GM12878 (cell line): ENCODE data around the gene ATP1B1. TPM values are rescaled to one million over a fixed set of nuclear protein-coding genes. Genes with fewer than 3 reads are reported as not detected.

Source experiments
- ATAC-seq: fragments of 200-7000 bp; cut with Tn5 transposase; 3 replicates; pipeline ENCODE4 v1.9.1; 2020; ENCODE audit warnings: mild to moderate bottlenecking, moderate library complexity
- BruUV-seq: library from RNA; stranded (reverse); fragments of 400-500 nt; replicated peaks from 2 replicates; lab custom pipeline; 2021; lab: Mats Ljungman, UMichigan
- CTCF ChIA-PET: fragments of 300-600 bp; sonication (Branson Sonifier 250); formaldehyde crosslinking; extraction: SDS; loops from one replicate; lab custom pipeline; 2021; ENCODE audit warnings: inconsistent platforms; lab: Yijun Ruan, JAX
- POLR2A ChIA-PET: fragments of 350-600 bp; formaldehyde crosslinking; extraction: SDS; loops from one replicate; lab custom pipeline; 2021; ENCODE audit warnings: inconsistent platforms; lab: Charles Lee
- RAD21 ChIA-PET: fragments of 300-600 bp; sonication (Branson Sonifier 250); formaldehyde crosslinking; loops from one replicate; lab custom pipeline; 2023; ENCODE audit warnings: antibody characterized with exemption; ENCODE audit not compliant: unreplicated experiment; lab: Charles Lee
- SMC1A ChIA-PET: fragments of 300-600 bp; sonication (Branson Sonifier 250); formaldehyde crosslinking; loops from one replicate; lab custom pipeline; 2023; ENCODE audit not compliant: unreplicated experiment, uncharacterized antibody; lab: Charles Lee
- DNase-seq: peaks from one replicate; pipeline ENCODE4 v3.0.0-alpha.2; 2011; ENCODE audit warnings: low read depth, low spot score
- FAIRE-seq: peaks from 3 replicates; lab custom pipeline; 2011; peaks lifted over from hg19 to GRCh38; lab: Jason Lieb, UNC
- H2AFZ ChIP-seq: 2 replicates; pipeline ENCODE4 v1.6.0; 2011; ENCODE audit warnings: low read depth, low read length, control low read depth; ENCODE audit not compliant: control insufficient read depth
- H3K27ac ChIP-seq: 2 replicates; pipeline ENCODE4 v1.5.1; 2011; ENCODE audit warnings: control low read depth; ENCODE audit not compliant: control insufficient read depth, insufficient read depth
- H3K27me3 ChIP-seq, 2 experiments: replicated peaks in 1 of 2; 2 replicates each; pipeline versions ENCODE4 v1.6.0 to v1.6.1; 2011; ENCODE audit warnings: low read length in 1 of 2; ENCODE audit not compliant: control insufficient read depth in 2 of 2, insufficient read depth in 2 of 2
- H3K36me3 ChIP-seq, 2 experiments: 2 replicates each; pipeline ENCODE4 v1.5.1; 2011; ENCODE audit warnings: low read length in 1 of 2; ENCODE audit not compliant: control insufficient read depth in 2 of 2, insufficient read depth in 2 of 2
- H3K4me1 ChIP-seq: 2 replicates; pipeline ENCODE4 v1.6.1; 2011; ENCODE audit warnings: mild to moderate bottlenecking, low read length, moderate library complexity, mixed read lengths; ENCODE audit not compliant: control insufficient read depth, insufficient read depth
- H3K4me2 ChIP-seq: 2 replicates; pipeline ENCODE4 v1.6.0; 2011; ENCODE audit warnings: control low read depth; ENCODE audit not compliant: control insufficient read depth, insufficient read depth
- H3K4me3 ChIP-seq: fragments of 200-600 bp; sonication (generic); 2 replicates; pipeline ENCODE4 v1.5.1; 2016
- H3K79me2 ChIP-seq: 2 replicates; pipeline ENCODE4 v1.6.0; 2011; ENCODE audit warnings: low read length; ENCODE audit not compliant: control insufficient read depth, insufficient read depth
- H3K9ac ChIP-seq: 2 replicates; pipeline ENCODE4 v1.8.0; 2011; ENCODE audit warnings: low read length, control low read depth, mixed read lengths; ENCODE audit not compliant: control insufficient read depth, insufficient read depth
- H3K9me3 ChIP-seq: replicated peaks from 3 replicates; pipeline ENCODE4 v1.5.1; 2011; ENCODE audit warnings: mild to moderate bottlenecking, low read length; ENCODE audit not compliant: control insufficient read depth, insufficient read depth
- H4K20me1 ChIP-seq: 2 replicates; pipeline ENCODE4 v1.6.0; 2011; ENCODE audit not compliant: control insufficient read depth, insufficient read depth
- BACH1 ChIP-seq: fragments of 450-650 bp; IDR thresholded peaks from 2 replicates; pipeline ENCODE4 v1.6.1; 2017; ENCODE audit warnings: mild to moderate bottlenecking, borderline replicate concordance
- CBX3 ChIP-seq: fragments of 200-600 bp; sonication (generic); IDR thresholded peaks from 2 replicates; pipeline ENCODE4 v1.6.1; 2016; ENCODE audit warnings: low read depth, borderline replicate concordance
- EED ChIP-seq: sonication (generic); IDR thresholded peaks from 2 replicates; pipeline ENCODE4 v1.6.1; 2016; ENCODE audit warnings: antibody characterized with exemption, low read depth
- ESRRA ChIP-seq: IDR thresholded peaks from 2 replicates; pipeline ENCODE4 v1.6.1; 2012; ENCODE audit warnings: mild to moderate bottlenecking, low read length, improper control_type of control experiment
- FOS ChIP-seq: IDR thresholded peaks from 3 replicates; pipeline ENCODE4 v1.6.1; 2011; ENCODE audit warnings: borderline replicate concordance; ENCODE audit not compliant: insufficient read length; ENCODE audit errors: extremely low read depth
- HDGF ChIP-seq: fragments of 450-650 bp; IDR thresholded peaks from 2 replicates; pipeline ENCODE4 v1.6.1; 2016; ENCODE audit warnings: antibody characterized with exemption
- KDM1A ChIP-seq: fragments of 200-600 bp; sonication (generic); IDR thresholded peaks from 2 replicates; pipeline ENCODE4 v1.6.1; 2016; ENCODE audit warnings: borderline replicate concordance
- LARP7 ChIP-seq: fragments of 450-650 bp; IDR thresholded peaks from 2 replicates; pipeline ENCODE4 v1.6.1; 2017; ENCODE audit warnings: mild to moderate bottlenecking
- NFYB ChIP-seq: IDR thresholded peaks from 2 replicates; pipeline ENCODE4 v1.6.1; 2011; ENCODE audit warnings: low read depth, mild to moderate bottlenecking, low read length, improper control_type of control experiment, moderate library complexity; ENCODE audit not compliant: insufficient read depth
- PML ChIP-seq: IDR thresholded peaks from 2 replicates; pipeline ENCODE4 v1.6.1; 2012; ENCODE audit warnings: low read length, inconsistent platforms
- RAD21 ChIP-seq: IDR thresholded peaks from 2 replicates; pipeline ENCODE4 v1.6.1; 2011; ENCODE audit warnings: mild to moderate bottlenecking, low read depth, low read length, moderate library complexity; ENCODE audit not compliant: insufficient read depth
- RAD51 ChIP-seq: fragments of 450-650 bp; IDR thresholded peaks from 2 replicates; pipeline ENCODE4 v1.6.1; 2016; ENCODE audit warnings: moderate library complexity, mild to moderate bottlenecking, inconsistent platforms
- RBBP5 ChIP-seq: fragments of 200-600 bp; sonication (generic); conservative IDR thresholded peaks from 2 replicates; pipeline ENCODE4 v1.6.1; 2016
- RFX5 ChIP-seq: IDR thresholded peaks from 2 replicates; pipeline ENCODE4 v1.6.1; 2011; ENCODE audit warnings: low read depth, low read length, improper control_type of control experiment
- SREBF2 ChIP-seq: IDR thresholded peaks from 2 replicates; pipeline ENCODE4 v1.6.1; 2012; ENCODE audit warnings: mild to moderate bottlenecking, low read length
- SRF ChIP-seq, 2 experiments: IDR thresholded peaks; 2 replicates each; pipeline ENCODE4 v1.6.1; 2011; ENCODE audit warnings: low read depth in 2 of 2, low read length in 2 of 2, mild to moderate bottlenecking in 1 of 2, moderate library complexity in 1 of 2
- ZBED1 ChIP-seq: IDR thresholded peaks from 2 replicates; pipeline ENCODE4 v1.6.1; 2016; ENCODE audit warnings: borderline replicate concordance
- WGBS: methylation state at CpG from one replicate; pipeline ENCODE4 v1.1.6; 2016; ENCODE audit warnings: low lambda C conversion rate; ENCODE audit not compliant: insufficient replicate concordance, insufficient coverage; ENCODE audit errors: missing lambda C conversion rate; 5-methylcytosine and 5-hydroxymethylcytosine counted together
- in situ Hi-C: fragments of 300-500 bp; cut with MboI; formaldehyde crosslinking; loops from 9 replicates; pipeline ENCODE4 v1.14.3; 2018; ENCODE audit warnings: mixed read lengths
- intact Hi-C: fragments of 100-400 bp; cut with micrococcal nuclease; formaldehyde crosslinking; loops from one replicate; pipeline ENCODE4 v1.14.2; 2022; ENCODE audit not compliant: unreplicated experiment
- polyA plus RNA-seq, 11 experiments: library from polyadenylated mRNA; depleted of rRNA in 4 of 11; unstranded in 6 of 11; stranded (reverse) in 5 of 11; fragments of >200 nt; fragmentation: Nextera tagmentation in 4 of 11; fragmentation: Illumina TruSeq in 1 of 11; extraction: Ambion mirVana in 4 of 11; extraction: Trizol in 1 of 11; gene quantifications; 1 replicate in 1 of 11; 2 replicates in 10 of 11; pipeline versions ENCODE4 v1.2.1 to v1.2.3, GENCODE V29; 2011 to 2016; ENCODE audit warnings: inconsistent platforms in 2 of 11, missing spikeins in 2 of 11, low read depth in 1 of 11
- total RNA-seq, 4 experiments: library from RNA; depleted of rRNA in 3 of 4; stranded (reverse); fragments of >200 nt in 3 of 4; fragmentation: Illumina TruSeq in 1 of 4; extraction: Trizol in 1 of 4; gene quantifications; 2 replicates each; pipeline versions ENCODE4 v1.2.1 to v1.2.3, GENCODE V29; 2013 to 2021
- TF ChIP-seq, protein P1 (sequence below): IDR thresholded peaks from 2 replicates; pipeline ENCODE4 v1.6.1; 2012; ENCODE audit warnings: improper control_type of control experiment, low read depth, low read length; ENCODE audit not compliant: insufficient replicate concordance
- TF ChIP-seq, protein P2 (sequence below): IDR thresholded peaks from 2 replicates; pipeline ENCODE4 v1.6.1; 2011; ENCODE audit warnings: borderline replicate concordance, low read depth, mild to moderate bottlenecking, moderate library complexity, low read length; ENCODE audit not compliant: insufficient read depth, poor library complexity, severe bottlenecking
- TF ChIP-seq, protein P3 (sequence below): IDR thresholded peaks from 2 replicates; pipeline ENCODE4 v1.6.1; 2012; ENCODE audit warnings: low read depth, low read length, improper control_type of control experiment

ATP1B1 gene
- total and polyA plus RNA-seq, 10 of the 15 experiments (the other 5 are each of a cell fraction or from before 2014, with no cell fraction given) = 0.84 to 14.0 (median 1.4) TPM

DNA sequence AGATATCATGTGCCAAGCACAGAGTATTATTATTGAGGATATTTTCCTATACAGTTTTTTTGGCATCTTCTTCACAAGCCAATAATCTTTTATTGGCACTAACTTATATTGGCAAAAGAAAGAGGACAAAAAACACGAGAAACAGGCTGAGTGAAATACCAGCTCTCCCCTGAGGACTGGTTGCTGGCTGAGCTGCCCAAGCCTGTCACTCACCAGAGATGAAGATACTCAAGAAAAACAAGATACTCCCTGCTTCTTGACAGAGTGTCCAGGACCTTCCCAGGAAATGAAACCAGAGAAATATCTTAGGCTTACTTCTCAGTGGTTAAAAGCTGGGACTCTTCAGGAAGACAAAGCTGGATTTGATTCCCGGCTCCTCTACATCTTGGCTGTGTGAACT, 35.9 kb upstream of the ATP1B1 start:
- BruUV-seq = no TSS peak
- DNase-seq (no peak), ATAC-seq (no peak), FAIRE-seq (no peak)
- in situ Hi-C loops = no loop called here
- no peaks in the 10 kb centered on the region for H3K79me2 ChIP-seq
- H2AFZ ChIP-seq = no peak overlapping the region
- no peaks in the 10 kb centered on the region; the same call in 1 of the 3 replicates for H3K9me3 ChIP-seq
- no peak overlapping the region for H3K4me2 ChIP-seq
- H4K20me1 ChIP-seq = no peaks in the 10 kb centered on the region
- ChIA-PET SMC1A (interaction anchor here (1.0 to 2.0 kb wide), 7 partner anchors 8 to 47 kb away, joined by 3 to 7 read pairs (median 3); no protein-coding TSS in a partner anchor), RAD21 (no interaction called here), POLR2A (interaction anchor here (1.0 to 1.6 kb wide), 2 partner anchors 45 to 131 kb away, joined by 3 read pairs; no protein-coding TSS in a partner anchor), CTCF (interaction anchor here (1.1 to 2.3 kb wide), 2 partner anchors 10 to 17 kb away, joined by 4 to 7 read pairs; no protein-coding TSS in a partner anchor)
- WGBS = 45% methylated on average over 2 of the region's 2 CpGs
- no peak overlapping the region for H3K27ac ChIP-seq
- H3K9ac ChIP-seq = no peak overlapping the region
- H3K4me3 ChIP-seq = no peak overlapping the region
- H3K27me3 ChIP-seq = no peaks in the 10 kb centered on the region
- intact Hi-C loops = no loop called here
- no peaks in the 10 kb centered on the region for H3K4me1 ChIP-seq
- TF ChIP-seq RBBP5 (no peak), ZBED1 (no peak), PML (no peak), EED (no peak), NFYB (no peak), CBX3 (no peak), FOS (no peak), RAD21 (no peak), RFX5 (no peak), SREBF2 (no peak), HDGF (no peak), LARP7 (no peak), BACH1 (no peak), RAD51 (no peak), SRF (IDR thresholded peaks at IDR 0.05; ENCODE audit: low read depth in 2 of 2, low read length in 2 of 2) (no peak), KDM1A (no peak), ESRRA (no peak)
- TF ChIP-seq, protein P1, sequence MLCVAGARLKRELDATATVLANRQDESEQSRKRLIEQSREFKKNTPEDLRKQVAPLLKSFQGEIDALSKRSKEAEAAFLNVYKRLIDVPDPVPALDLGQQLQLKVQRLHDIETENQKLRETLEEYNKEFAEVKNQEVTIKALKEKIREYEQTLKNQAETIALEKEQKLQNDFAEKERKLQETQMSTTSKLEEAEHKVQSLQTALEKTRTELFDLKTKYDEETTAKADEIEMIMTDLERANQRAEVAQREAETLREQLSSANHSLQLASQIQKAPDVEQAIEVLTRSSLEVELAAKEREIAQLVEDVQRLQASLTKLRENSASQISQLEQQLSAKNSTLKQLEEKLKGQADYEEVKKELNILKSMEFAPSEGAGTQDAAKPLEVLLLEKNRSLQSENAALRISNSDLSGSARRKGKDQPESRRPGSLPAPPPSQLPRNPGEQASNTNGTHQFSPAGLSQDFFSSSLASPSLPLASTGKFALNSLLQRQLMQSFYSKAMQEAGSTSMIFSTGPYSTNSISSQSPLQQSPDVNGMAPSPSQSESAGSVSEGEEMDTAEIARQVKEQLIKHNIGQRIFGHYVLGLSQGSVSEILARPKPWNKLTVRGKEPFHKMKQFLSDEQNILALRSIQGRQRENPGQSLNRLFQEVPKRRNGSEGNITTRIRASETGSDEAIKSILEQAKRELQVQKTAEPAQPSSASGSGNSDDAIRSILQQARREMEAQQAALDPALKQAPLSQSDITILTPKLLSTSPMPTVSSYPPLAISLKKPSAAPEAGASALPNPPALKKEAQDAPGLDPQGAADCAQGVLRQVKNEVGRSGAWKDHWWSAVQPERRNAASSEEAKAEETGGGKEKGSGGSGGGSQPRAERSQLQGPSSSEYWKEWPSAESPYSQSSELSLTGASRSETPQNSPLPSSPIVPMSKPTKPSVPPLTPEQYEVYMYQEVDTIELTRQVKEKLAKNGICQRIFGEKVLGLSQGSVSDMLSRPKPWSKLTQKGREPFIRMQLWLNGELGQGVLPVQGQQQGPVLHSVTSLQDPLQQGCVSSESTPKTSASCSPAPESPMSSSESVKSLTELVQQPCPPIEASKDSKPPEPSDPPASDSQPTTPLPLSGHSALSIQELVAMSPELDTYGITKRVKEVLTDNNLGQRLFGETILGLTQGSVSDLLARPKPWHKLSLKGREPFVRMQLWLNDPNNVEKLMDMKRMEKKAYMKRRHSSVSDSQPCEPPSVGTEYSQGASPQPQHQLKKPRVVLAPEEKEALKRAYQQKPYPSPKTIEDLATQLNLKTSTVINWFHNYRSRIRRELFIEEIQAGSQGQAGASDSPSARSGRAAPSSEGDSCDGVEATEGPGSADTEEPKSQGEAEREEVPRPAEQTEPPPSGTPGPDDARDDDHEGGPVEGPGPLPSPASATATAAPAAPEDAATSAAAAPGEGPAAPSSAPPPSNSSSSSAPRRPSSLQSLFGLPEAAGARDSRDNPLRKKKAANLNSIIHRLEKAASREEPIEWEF = no peak
- TF ChIP-seq, protein P2, sequence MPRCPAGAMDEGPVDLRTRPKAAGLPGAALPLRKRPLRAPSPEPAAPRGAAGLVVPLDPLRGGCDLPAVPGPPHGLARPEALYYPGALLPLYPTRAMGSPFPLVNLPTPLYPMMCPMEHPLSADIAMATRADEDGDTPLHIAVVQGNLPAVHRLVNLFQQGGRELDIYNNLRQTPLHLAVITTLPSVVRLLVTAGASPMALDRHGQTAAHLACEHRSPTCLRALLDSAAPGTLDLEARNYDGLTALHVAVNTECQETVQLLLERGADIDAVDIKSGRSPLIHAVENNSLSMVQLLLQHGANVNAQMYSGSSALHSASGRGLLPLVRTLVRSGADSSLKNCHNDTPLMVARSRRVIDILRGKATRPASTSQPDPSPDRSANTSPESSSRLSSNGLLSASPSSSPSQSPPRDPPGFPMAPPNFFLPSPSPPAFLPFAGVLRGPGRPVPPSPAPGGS = no peak
- TF ChIP-seq, protein P3, sequence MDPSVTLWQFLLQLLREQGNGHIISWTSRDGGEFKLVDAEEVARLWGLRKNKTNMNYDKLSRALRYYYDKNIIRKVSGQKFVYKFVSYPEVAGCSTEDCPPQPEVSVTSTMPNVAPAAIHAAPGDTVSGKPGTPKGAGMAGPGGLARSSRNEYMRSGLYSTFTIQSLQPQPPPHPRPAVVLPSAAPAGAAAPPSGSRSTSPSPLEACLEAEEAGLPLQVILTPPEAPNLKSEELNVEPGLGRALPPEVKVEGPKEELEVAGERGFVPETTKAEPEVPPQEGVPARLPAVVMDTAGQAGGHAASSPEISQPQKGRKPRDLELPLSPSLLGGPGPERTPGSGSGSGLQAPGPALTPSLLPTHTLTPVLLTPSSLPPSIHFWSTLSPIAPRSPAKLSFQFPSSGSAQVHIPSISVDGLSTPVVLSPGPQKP = no peak
- no peaks in the 10 kb centered on the region for H3K36me3 ChIP-seq
